GM21515 (cell line): Measurements from ENCODE around the gene SMAD2.
"Not testable (repeated sequence)": the region's sequence is repeated elsewhere in the genome, so short reads cannot be mapped to it uniquely, and the experiment has no call there.

Experiments used
- ATAC-seq: cut with Tn5 transposase; IDR thresholded peaks from one replicate; pipeline ENCODE4 v1.9.1; 2021; ENCODE audit not compliant: unreplicated experiment

SMAD2 gene

DNA sequence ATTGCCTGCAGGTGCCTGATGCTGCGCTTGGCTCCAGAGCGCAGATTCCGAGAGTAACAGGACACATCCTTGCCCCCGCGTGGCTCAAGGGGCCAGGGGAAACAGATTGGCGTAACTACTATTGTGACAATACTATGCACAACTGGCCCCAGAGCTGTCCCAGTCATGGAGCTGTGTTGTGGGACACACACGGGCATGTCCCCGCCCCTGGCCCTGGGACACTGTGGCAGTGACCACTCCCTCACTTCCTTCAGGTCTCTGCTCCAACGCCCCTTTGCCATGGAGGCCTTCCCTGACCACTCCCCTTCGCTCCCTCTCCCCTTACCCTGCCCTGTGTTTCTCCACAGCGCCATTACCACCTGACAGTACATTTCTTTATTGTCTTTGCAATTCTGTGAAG, 132.1 kb downstream of the SMAD2 start:
- no peak for ATAC-seq

DNA sequence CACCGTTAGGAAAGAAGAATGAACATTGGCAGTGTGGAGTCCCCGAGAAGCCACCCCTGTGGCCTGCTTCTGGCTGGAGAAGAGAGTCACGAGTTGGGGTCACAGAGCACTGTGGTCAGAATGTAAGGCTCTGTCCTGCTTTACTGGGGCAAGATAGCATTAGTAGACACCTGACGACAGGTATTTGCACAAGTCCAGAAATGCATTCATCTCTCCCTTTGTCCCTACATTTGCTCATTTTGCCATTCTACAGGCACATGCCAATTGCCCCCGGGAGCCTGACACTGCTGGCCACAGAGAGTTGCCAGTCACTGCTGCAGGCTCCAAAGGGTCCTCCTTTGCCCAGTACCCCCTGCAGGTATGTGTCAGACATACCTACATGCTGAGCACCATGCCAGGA, 133.3 kb downstream of the SMAD2 start:
- ATAC-seq: no peak

DNA sequence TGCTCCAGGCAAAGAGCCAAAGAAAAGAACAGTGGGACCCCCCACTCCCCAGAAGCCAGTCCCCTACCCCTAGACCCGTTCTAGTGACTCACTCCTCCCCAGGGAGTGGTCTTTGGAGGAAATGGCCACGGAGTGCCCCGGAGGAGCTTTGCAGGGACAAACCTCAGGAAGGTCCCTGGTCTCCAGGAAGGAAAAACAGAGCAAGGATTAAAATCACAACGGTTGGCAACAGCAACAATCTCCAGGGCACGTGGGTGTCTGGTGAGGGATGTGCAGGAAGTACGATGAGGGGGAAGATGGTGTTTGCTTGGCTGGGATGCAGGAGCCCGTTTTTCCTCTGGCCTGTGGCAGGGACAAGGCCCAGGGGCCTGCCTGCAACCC, 135.0 kb downstream of the SMAD2 start:
- ATAC-seq: no peak

DNA sequence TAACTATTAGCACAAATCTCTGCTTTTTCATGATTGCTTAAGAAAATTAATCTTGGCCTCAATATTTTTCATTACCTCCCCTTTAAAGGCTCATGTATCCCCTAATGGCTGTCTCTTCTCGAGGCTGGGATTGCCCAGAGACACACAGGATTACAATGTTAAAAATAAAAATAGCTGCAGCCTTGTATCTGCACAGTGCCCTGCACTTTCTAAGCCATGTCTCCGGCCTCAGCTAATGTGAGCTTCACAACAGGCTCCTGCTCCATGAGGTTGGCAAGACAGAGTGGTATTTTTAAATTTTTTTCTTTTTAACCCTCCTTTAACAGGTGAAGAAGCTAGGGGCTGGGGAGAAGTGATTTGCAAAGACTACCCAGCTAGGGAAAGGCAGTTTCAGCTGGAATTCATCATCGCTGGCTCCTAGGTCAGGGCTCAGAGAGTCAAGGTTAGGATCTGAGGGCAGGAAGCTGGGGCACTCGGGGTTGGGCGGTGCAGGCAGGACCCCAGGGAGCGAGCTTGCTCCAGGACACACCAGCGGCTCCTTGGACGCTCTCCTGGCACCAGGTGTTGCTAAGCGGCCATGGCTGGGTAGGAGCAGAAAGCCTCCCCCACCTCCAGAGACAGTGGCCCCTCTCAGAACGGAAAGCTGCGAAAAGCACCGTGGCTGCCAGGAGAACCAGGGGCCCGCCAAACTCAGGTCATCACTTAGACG, 135.6 kb downstream of the SMAD2 start:
- no peak for ATAC-seq

DNA sequence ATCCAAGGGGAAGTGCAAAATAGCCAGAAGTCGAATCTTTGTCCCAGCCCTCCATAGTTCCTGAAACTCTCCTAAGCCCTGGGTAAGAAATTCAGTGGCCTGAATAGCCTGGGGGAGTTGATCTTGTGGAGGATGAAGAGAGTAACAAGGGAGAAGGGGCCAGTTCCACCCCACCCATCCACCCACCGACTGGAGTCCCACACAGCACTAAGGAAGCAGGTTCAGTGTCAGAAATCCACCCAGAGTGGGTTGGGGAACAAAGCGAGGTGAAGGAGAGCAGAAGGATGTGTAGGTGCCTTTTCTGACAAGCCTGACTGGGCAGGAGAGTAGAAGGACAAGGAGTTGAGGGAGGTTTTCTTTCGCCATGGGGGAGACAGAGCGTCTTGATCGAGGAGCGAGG, 136.8 kb downstream of the SMAD2 start:
- no peak for ATAC-seq

DNA sequence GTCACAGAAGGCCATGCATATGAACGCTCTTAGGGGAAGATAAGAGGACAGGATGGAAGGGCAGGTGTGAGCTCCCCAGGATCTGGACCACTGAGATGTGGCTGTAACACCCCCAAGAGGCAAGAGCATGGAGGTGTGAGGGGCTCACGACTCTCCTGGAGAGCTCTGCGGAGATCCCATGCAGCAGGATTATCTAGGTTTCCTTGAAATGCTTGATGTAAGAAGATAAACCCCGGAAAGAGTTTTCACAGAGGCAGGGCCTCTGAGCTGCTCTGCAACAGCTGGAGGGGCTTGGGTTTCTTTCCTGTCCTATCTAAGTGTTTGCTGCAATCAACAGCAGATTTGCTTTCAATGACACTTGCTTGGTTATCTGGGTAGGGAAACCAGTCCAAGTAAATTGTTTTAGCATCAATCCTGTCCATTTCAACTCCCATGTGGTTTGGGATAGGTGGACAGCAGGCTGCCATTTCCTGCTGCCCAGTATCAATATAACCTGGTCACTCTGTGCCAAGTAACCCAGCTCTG, 138.9 kb downstream of the SMAD2 start:
- no peak for ATAC-seq

DNA sequence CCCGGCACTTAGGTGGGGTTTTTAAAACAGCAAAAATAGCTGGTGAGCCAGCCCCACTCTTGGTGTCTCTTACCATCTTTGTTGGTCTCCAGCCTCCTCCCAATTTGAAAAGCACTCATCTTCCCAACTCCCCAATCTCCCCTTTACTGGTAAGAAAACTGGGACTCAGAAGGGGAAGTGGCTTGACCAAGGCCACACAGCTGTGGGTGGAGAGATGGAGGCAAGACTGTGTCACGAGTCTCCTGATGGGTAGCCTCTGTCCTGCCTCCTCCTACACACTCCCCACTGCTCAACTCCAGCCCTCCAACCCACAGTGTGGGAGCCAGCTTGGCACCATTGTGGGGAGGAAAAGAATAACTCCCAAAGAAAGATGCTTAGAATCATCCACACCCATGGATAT, 140.4 kb downstream of the SMAD2 start:
- ATAC-seq: no peak

DNA sequence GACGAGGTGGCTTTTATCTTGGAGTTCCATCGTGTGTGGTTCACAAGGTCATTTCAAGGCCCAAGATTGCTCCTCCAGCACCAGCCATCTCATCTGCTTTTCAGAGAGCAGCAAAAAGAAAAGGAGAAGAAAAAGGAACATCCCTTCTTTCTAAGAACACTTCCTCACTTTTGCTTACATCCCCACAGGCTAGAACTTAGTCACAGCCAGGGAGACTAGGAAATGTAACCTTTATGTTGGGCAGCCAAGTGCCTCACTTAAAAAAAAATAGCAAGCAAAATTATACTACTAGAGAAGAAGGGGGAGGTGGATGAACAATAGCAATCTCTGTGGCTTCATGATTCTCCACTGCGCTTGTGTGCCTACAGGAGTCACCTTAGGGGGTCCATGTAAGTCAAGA, 141.8 kb downstream of the SMAD2 start:
- ATAC-seq: no peak

DNA sequence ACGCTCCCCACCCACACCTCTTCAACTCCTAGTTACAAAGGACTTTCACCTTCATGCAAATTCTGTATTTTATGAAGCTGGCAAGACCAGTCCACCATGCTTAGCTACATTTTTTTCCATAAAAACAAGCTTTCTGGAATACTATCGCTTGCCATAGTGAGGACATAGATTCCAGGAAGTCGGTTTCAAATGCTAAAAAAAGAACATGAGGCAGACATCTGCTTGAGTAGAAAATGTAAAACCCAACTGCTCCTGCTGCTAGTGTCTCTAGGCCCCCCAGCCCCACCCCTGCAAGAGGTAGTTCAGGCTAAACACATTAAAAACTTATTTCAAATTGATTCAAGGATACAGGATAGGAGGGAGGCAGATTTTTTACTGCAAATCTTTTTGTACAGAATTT, 148.9 kb downstream of the SMAD2 start:
- no peak for ATAC-seq

DNA sequence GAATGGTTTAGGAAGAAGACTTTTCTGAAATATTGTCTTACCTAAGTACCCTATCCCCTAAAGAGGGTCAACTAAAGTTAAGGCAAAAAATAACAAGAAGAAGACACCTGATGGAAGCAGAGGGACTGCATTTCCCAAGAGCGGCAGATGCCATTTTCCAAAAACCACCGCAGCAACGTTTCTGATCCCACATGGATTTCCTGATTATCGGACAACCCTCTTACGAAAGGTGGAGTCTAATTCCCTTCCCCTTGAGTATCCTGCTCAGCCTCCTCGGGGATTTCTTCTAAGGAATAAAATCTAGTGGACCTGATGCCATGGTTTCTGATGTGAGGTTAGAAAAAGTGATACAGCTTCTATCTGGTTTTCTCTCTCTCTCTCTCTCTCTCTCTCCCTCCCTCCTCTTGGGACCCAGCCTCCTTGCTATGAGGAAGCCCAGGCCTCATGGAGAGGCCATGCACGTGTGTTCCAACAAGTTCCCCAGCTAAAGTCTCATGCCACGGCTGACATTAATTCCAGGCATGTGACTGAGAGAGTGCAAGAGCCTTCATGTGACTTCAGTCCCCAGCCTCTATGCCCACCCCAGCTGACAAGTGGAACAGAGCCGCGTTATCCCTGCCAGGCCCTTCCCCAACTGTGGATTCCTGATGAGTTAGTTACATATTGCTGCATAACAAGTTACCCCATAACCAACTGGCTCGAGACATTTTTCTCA, 150.3 kb downstream of the SMAD2 start:
- ATAC-seq: no peak

DNA sequence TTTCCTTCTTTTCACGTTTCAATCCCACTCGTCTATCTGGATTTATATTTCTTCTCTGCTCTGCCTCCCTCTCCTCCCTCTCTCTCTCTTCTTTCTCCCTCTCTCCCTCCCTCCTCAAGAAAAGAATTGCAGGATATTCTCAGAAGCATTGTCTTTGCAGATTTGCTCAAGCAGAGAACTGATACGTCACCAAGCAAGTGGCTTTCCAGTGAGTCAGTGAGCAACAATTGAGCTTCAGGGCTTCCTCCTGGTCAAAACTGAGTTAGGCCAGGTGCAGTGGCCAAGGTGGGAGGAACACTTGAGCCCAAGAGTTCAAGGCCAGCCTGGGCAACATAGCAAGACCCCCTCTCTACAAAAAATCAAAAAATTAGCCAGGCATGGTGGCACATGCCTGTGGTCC, 151.1 kb downstream of the SMAD2 start:
- ATAC-seq: no peak

DNA sequence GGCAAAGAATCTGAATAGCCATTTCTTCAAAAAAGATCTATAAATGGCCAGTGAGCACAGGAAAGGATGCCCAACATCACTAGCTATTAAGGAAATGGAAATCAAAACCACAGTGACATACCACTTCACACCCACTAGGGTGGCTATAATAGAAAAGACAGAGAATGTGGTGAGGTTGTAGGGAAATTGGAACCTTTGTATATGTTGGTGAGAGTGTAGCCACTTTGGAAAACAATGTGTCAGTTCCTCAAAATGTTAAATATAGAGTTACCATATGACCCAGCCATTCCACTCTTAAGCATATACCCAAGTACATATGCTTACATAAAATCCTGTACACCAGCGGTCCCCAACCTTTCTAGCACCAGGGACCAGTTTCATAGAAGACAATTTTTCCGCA, 152.8 kb downstream of the SMAD2 start:
- ATAC-seq: no peak

DNA sequence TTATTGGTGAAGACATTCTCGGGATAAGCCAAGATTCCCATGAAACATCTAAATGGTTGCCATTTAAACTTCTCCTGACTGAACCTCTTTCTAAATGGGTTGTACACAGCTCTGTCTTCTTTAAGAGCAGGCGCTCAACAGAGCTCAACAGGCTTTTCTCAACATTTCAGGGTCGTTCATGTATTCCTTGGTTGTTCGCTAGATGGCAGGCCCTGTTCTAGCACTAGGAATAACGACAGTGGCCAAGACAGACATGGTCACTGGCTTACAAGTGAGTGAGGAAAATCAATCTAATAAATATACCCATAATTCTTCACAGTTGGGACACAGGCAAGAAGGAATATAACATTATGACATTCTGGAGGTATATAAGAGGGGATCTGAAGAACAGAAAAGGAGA, 154.5 kb downstream of the SMAD2 start:
- ATAC-seq: no peak

DNA sequence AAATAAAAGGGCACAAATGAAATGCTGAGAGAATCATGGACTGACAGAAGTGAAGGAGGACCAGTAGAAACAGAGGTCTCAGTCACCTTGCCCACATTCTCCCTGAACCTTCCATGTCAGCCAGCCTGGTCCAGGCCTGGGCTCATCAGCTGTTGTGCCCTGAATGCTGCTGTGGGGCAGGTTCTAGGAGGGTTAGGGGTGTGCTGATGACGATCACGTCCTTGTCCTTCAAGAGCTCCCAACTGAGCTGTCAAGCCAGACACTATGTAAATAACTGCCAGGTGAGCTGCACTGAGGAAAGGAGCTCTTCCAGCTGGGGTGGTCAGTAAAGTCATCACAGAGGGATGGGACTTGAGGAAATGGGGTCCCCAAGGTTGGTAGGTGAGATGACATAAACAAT, 156.5 kb downstream of the SMAD2 start:
- no peak for ATAC-seq

DNA sequence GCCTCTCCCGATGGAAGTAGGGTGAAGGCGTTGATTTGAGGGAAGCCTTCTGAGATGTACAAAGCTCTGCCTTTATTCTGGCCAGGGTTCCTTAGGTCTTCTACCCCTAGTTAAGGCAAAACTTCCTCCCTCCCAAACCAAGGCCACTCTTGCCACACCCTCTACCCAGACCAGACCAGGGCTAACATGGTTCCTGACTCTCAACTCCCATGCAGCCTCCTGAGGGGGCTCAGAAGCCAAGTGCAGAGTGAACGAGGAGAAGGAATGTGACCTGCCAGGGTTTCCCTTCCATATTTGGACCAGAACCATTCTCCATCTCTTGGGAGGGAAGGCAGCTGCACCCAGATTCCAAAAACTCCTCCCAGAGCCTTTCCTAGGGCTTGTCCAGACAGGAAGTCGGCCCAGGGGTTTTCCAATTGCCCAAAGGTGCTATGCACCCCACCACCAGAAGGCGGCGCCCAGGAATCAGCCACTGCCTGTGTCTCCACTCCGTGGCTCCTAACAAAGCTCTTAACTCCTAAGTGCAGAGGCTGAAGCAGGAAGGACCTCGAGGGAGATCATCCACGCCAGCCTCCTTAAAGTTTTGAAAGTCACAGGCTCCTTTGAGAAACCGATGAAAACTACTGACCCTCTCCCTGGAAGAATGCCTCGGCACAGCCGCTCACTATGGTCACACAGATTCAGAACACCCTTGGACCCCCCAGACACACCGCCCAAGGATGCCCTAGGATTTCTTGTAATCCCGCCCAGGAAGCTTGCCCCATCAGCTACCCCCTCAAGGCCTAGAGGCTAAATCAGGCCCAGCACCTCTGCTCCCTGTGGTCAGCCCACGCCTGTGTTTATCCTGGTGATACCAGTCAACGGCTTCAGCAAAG, 157.8 kb downstream of the SMAD2 start:
- ATAC-seq: no peak

DNA sequence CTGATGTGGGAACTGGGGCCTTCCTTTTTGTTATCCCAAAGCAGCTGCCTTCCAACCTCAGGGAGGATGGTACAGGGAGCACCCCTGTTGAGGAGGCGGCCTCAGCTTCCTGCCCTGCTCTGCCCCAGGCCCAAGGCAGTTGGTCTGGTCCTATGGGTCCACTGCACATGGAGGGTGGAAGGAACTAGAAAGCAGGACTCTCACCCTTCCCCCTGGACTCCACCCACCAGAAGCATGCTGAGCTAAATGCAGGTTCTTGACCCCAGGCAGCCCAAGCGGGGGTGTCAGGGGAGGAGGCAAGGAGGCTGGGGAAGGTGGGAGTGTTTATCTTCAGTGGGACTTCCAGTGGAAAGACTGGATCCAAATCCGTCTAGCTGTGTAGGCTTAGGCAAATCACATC, 158.5 kb downstream of the SMAD2 start:
- ATAC-seq: no peak

DNA sequence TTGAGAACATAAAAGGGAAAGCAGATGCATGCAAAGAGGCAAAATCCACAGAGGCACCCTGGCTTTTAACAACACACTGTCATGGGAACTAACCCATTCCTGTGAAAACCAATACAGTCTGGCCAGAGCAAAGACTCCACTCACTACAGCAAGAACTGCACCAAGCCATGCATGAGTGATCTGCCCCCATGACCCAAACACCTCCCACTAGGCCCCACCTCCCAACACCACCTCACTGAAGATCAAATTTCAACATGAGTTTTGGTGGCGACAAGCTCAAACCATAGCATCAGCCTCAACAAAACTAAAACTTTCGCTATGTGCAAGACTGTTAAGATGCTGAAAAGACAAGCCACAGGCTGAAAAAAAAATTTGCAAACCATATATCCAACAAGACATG, 162.8 kb downstream of the SMAD2 start:
- ATAC-seq: no peak

DNA sequence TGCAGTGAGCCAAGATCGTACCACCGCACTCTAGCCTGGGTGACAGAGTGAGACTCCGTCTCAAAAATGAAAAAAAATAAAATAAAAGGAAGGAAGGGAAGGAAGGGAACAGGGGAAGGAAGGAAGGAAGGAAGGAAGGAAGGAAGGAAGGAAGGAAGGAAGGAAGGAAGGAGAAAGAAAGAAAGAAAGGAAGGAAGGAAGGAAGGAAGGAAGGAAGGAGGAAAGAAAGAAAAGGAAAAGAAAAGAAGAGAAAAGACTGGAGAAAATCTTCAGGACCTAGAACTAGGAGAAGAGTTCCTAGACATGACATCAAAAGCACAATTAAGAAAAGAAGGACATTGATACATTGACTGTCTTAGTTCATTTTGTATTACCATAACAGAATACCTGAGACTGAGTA, 163.3 kb downstream of the SMAD2 start:
- not testable (repeated sequence) for ATAC-seq
